Lower leg skin (tissue), 3 donors: ENCODE measurements around the gene STRA6.

Experiments
- CTCF ChIP-seq, 3 donors: fragments of 450-650 bp; IDR thresholded peaks; one replicate each; pipeline ENCODE4 v1.5.1; 2016; ENCODE audit warnings: antibody characterized with exemption in 3 of 3, mild to moderate bottlenecking in 3 of 3, moderate library complexity in 2 of 3
- POLR2A ChIP-seq, 2 donors: fragments of 450-650 bp; IDR thresholded peaks; one replicate each; pipeline ENCODE4 v1.6.1; 2016 to 2017; ENCODE audit warnings: antibody characterized with exemption in 2 of 2, mild to moderate bottlenecking in 1 of 2, moderate library complexity in 1 of 2

GRCh38 chr15:74184582-74185091 is 17.9 kb downstream of the STRA6 start:
- no peak for TF ChIP-seq CTCF (IDR thresholded peaks at IDR 0.05)
- TF ChIP-seq POLR2A (IDR thresholded peaks at IDR 0.05), result no peak
